ENCODE data around the gene ABL1. TPM values are rescaled to one million over a fixed set of nuclear protein-coding genes. Genes with fewer than 3 reads are reported as not detected.

The ABL1 gene
- total RNA-seq, 1 experiment from 2014 or later: 67.5 TPM

- CTCF ChIA-PET: interaction anchor here (0.6 to 10.8 kb wide), 43 partner anchors 8 to 1045 kb away, joined by 3 to 235 read pairs (median 4); partner anchors contain the start of gene EXOSC2
- no TSS peak for BruUV-seq (replicated peaks)
Observed at GRCh38 chr9:130866474-130866965, 31.5 kb downstream of the ABL1 start.

GRCh38 chr9:130867556-130867955 lies 32.5 kb downstream of the ABL1 start:
- CTCF ChIA-PET: interaction anchor here (0.7 to 10.8 kb wide), 18 partner anchors 9 to 579 kb away, joined by 3 to 235 read pairs (median 14); no protein-coding TSS in a partner anchor
- Mint-ChIP-seq H3K4me1 (ENCODE audit: insufficient read depth, unreplicated experiment) (peaks cover 6% of the 10 kb centered on the region), H3K27me3 (ENCODE audit: insufficient read depth, unreplicated experiment) (no peaks in the 10 kb centered on the region), H3K4me3 (ENCODE audit: unreplicated experiment) (no peak overlapping the region), H3K9me3 (ENCODE audit: unreplicated experiment) (no peaks in the 10 kb centered on the region), H3K27ac (ENCODE audit: low read depth, unreplicated experiment) (no peak overlapping the region), H3K36me3 (ENCODE audit: insufficient read depth, unreplicated experiment) (peaks cover 74% of the 10 kb centered on the region)
- POLR2A ChIA-PET: interaction anchor here (1.3 to 1.6 kb wide), 2 partner anchors 159 to 166 kb away, joined by 3 to 5 read pairs; no protein-coding TSS in a partner anchor
- intact Hi-C loops (cut with micrococcal nuclease): no loop called here
- TF ChIP-seq CTCF (IDR thresholded peaks at IDR 0.05; ENCODE audit: unreplicated experiment): no peak
- BruUV-seq (replicated peaks): no TSS peak
- DNase-seq (ENCODE audit: unreplicated experiment): no peak

More at GRCh38 chr9:130866474-130866965, 31.5 kb downstream of the ABL1 start:
- peak; percentile 80 for TF ChIP-seq CTCF (IDR thresholded peaks at IDR 0.05; ENCODE audit: unreplicated experiment)
- DNase-seq (ENCODE audit: unreplicated experiment): peak; percentile 94
- H3K27ac Mint-ChIP-seq (ENCODE audit: low read depth, unreplicated experiment): no peak overlapping the region
- peaks cover 71% of the 10 kb centered on the region for H3K36me3 Mint-ChIP-seq (ENCODE audit: insufficient read depth, unreplicated experiment)
- H3K9me3 Mint-ChIP-seq (ENCODE audit: unreplicated experiment): no peaks in the 10 kb centered on the region
- intact Hi-C loops (cut with micrococcal nuclease): loop anchor here (1.0 kb wide), 4 partner anchors 75 to 180 kb away; no protein-coding TSS in a partner anchor
- no peaks in the 10 kb centered on the region for H3K27me3 Mint-ChIP-seq (ENCODE audit: insufficient read depth, unreplicated experiment)
- H3K4me3 Mint-ChIP-seq (ENCODE audit: unreplicated experiment): no peak overlapping the region
- peaks cover 6% of the 10 kb centered on the region for H3K4me1 Mint-ChIP-seq (ENCODE audit: insufficient read depth, unreplicated experiment)
- POLR2A ChIA-PET: interaction anchor here (0.8 to 1.6 kb wide), 8 partner anchors 12 to 173 kb away, joined by 3 to 5 read pairs (median 3); partner anchors contain the start of gene EXOSC2

- no peaks in the 10 kb centered on the region for H3K9me3 Mint-ChIP-seq (ENCODE audit: unreplicated experiment)
- DNase-seq (ENCODE audit: unreplicated experiment): no peak
- no peaks in the 10 kb centered on the region for H3K27me3 Mint-ChIP-seq (ENCODE audit: insufficient read depth, unreplicated experiment)
- POLR2A ChIA-PET: interaction anchor here (0.7 to 1.3 kb wide), 2 partner anchors 10 to 159 kb away, joined by 3 read pairs; no protein-coding TSS in a partner anchor
- H3K27ac Mint-ChIP-seq (ENCODE audit: low read depth, unreplicated experiment): no peak overlapping the region
- no peak overlapping the region for H3K4me3 Mint-ChIP-seq (ENCODE audit: unreplicated experiment)
- no peak for TF ChIP-seq CTCF (IDR thresholded peaks at IDR 0.05; ENCODE audit: unreplicated experiment)
- no TSS peak for BruUV-seq (replicated peaks)
- CTCF ChIA-PET: interaction anchor here (1.2 to 10.8 kb wide), 8 partner anchors 10 to 178 kb away, joined by 3 to 235 read pairs (median 18); no protein-coding TSS in a partner anchor
- intact Hi-C loops (cut with micrococcal nuclease): no loop called here
- peaks cover 74% of the 10 kb centered on the region for H3K36me3 Mint-ChIP-seq (ENCODE audit: insufficient read depth, unreplicated experiment)
- H3K4me1 Mint-ChIP-seq (ENCODE audit: insufficient read depth, unreplicated experiment): peaks cover 6% of the 10 kb centered on the region
Observed at GRCh38 chr9:130868230-130868629, 33.2 kb downstream of the ABL1 start.

GRCh38 chr9:130869250-130869649 lies 34.2 kb downstream of the ABL1 start:
- BruUV-seq (replicated peaks): no TSS peak
- no peak for TF ChIP-seq CTCF (IDR thresholded peaks at IDR 0.05; ENCODE audit: unreplicated experiment)
- peak; percentile 18 for DNase-seq (ENCODE audit: unreplicated experiment)
- ChIA-PET POLR2A (interaction anchor here (1.2 kb wide), 1 partner anchor 74 kb away, joined by 3 read pairs; no protein-coding TSS in a partner anchor), CTCF (interaction anchor here (0.5 to 10.8 kb wide), 23 partner anchors 10 to 188 kb away, joined by 3 to 235 read pairs (median 4); no protein-coding TSS in a partner anchor)
- Mint-ChIP-seq H3K36me3 (ENCODE audit: insufficient read depth, unreplicated experiment) (peaks cover 77% of the 10 kb centered on the region), H3K27me3 (ENCODE audit: insufficient read depth, unreplicated experiment) (no peaks in the 10 kb centered on the region), H3K27ac (ENCODE audit: low read depth, unreplicated experiment) (no peak overlapping the region), H3K4me3 (ENCODE audit: unreplicated experiment) (no peak overlapping the region), H3K9me3 (ENCODE audit: unreplicated experiment) (no peaks in the 10 kb centered on the region), H3K4me1 (ENCODE audit: insufficient read depth, unreplicated experiment) (peaks cover 6% of the 10 kb centered on the region)
- intact Hi-C loops (cut with micrococcal nuclease): no loop called here
